NCI-H128 (cell line): ENCODE data around the gene NPFFR1.

Experiments
- DNase-seq: peaks from one replicate; lab custom pipeline; 2025; ENCODE audit not compliant: unreplicated experiment; lab: John Stamatoyannopoulos, UW

NPFFR1 gene

GRCh38 chr10:70286616-70287015 is 2.8 kb upstream of the NPFFR1 start:
- DNase-seq = no peak

GRCh38 chr10:70285476-70285831 is 1.6 kb upstream of the NPFFR1 start:
- no peak for DNase-seq

- no peak for DNase-seq
Measured at GRCh38 chr10:70284542-70285475, 1.0 kb upstream of the NPFFR1 start.

GRCh38 chr10:70283071-70283444 is 746 bp downstream of the NPFFR1 start:
- DNase-seq = no peak

GRCh38 chr10:70281609-70282008 is 2.2 kb downstream of the NPFFR1 start:
- no peak for DNase-seq

- no peak for DNase-seq
Measured at GRCh38 chr10:70280099-70280498, 3.7 kb downstream of the NPFFR1 start.

- no peak for DNase-seq
Measured at GRCh38 chr10:70277396-70278030, 6.3 kb downstream of the NPFFR1 start.

GRCh38 chr10:70274643-70275042 is 9.2 kb downstream of the NPFFR1 start:
- DNase-seq = no peak

GRCh38 chr10:70272925-70273316 is 10.9 kb downstream of the NPFFR1 start:
- no peak for DNase-seq

- no peak for DNase-seq
Measured at GRCh38 chr10:70271996-70272924, 11.5 kb downstream of the NPFFR1 start.

- DNase-seq = no peak
Measured at GRCh38 chr10:70270952-70271351, 12.9 kb downstream of the NPFFR1 start.

- DNase-seq = no peak
Measured at GRCh38 chr10:70269741-70270140, 14.1 kb downstream of the NPFFR1 start.

- no peak for DNase-seq
Measured at GRCh38 chr10:70268376-70268775, 15.4 kb downstream of the NPFFR1 start.

- DNase-seq = no peak
Measured at GRCh38 chr10:70267161-70267933, 16.5 kb downstream of the NPFFR1 start.

- no peak for DNase-seq
Measured at GRCh38 chr10:70266701-70267100, 17.1 kb downstream of the NPFFR1 start.

- DNase-seq = no peak
Measured at GRCh38 chr10:70266056-70266455, 17.7 kb downstream of the NPFFR1 start.

GRCh38 chr10:70265032-70265689 is 18.6 kb downstream of the NPFFR1 start:
- no peak for DNase-seq

- DNase-seq = no peak
Measured at GRCh38 chr10:70260734-70261133, 23.1 kb downstream of the NPFFR1 start.

GRCh38 chr10:70260259-70260658 is 23.5 kb downstream of the NPFFR1 start:
- no peak for DNase-seq

- no peak for DNase-seq
Measured at GRCh38 chr10:70258216-70258615, 25.6 kb downstream of the NPFFR1 start.
